ENCODE measurements around the gene IFI27. TPM values are rescaled to one million over a fixed set of nuclear protein-coding genes. Genes with fewer than 3 reads are reported as not detected.

The IFI27 gene
- total and polyA plus RNA-seq, 9 donors = 44.5 to 413 (median 83.1) TPM

DNA sequence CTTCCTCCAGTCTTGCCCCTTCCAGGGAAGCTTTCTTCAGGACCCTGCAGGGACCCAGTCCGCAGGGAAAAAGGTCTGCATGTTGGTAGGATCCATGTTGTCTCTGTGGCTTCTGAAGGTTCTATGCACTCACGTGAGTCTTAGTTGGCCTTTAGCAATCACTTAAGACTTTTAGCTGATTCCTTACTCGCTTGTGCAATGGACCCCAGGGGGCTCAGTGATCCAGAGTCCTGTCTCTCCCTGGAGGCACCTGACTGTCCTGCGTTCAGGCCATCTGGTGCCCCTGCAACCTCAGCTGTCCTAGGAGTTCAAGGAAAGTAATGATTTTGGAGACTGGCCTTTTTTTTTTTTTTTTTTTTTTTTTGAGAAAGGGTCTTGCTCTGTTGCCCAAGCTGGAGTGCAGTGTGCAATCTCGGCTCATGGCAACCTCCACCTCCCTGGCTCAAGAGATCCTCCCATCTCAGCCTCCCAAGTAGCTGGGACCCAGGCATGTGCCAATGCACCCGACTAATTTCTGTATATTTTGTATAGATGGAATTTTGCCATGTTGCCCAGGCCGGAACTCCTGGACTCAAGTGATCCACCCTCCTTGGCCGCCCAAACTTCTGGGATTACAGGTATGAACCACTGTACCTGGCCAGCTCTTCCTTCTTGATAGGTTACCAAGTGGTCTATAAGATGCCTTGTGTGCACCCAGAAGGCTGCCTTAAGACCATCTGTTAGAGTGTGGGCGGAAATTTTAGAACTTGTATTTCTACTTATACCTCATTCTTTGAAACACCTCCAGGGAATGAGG, 14.2 kb downstream of the IFI27 start:
- Histone ChIP-seq H3K27ac (no peak overlapping the region), H3K4me3 (no peak overlapping the region), H3K36me3 (no peaks in the 10 kb centered on the region), H3K4me1 (ENCODE audit: insufficient read depth) (no peaks in the 10 kb centered on the region), H3K9me3 (no peaks in the 10 kb centered on the region), H3K27me3 (no peaks in the 10 kb centered on the region)
- intact Hi-C loops (cut with DNase I) = loop anchor here in 2 of 4 donors (5.0 kb wide), 2 partner anchors 67 to 72 kb away; no protein-coding TSS in a partner anchor
- TF ChIP-seq CTCF (IDR thresholded peaks at IDR 0.05) (no peak), EP300 (IDR thresholded peaks at IDR 0.05) (no peak), POLR2A (IDR thresholded peaks at IDR 0.05) (no peak)
- WGBS, 3 donors = 74 to 89% (median 87%) methylated on average over 9 of the region's 9 CpGs
- no peak for DNase-seq

DNA sequence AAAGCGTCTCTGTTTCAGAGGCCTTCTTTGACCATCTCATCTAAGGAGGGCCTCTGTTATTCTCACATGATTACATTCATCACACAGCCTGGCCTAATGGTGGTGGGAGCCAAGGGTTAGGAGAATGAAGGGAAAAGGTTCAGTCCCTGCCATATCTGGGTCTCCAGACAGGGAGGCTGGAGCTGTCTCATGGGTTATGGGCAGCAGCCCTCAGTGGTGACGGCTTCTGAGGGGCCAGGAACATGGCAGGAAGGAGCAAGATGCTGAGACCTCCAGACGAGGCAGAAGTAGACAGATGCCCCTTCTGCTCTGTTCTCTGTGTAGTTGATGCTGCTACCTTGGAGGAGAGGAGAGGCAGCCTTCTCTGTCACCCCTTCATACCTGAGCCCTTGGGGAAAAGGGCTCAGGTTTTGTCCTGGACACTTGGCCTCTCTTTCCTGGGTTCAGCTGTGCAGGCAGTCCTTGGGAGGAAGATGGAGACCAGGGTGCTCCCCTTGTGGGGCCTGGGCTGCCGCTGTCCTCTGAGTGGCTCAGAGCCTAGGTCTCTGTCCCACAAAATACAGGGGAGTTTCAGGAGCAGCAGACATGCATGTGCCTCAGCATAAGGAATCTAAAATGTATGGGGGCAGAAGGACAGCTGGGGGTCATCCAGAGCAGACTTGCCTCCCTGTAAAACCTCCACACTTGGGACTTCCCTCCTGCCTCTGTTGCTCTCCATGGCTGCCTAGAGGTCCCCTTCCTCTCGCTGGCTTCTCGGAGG, 15.3 kb downstream of the IFI27 start:
- intact Hi-C loops (cut with DNase I) = loop anchor here in 2 of 4 donors (5.0 kb wide), 2 partner anchors 69 to 74 kb away; no protein-coding TSS in a partner anchor
- 80 to 87% (median 86%) methylated on average over 6 of the region's 6 CpGs for WGBS, 3 donors

GRCh38 chr14:94126419-94126677, 15.8 kb downstream of the IFI27 start:
- WGBS, 3 donors = 83 to 96% (median 83%) methylated on average over 1 of the region's 1 CpG
- H3K4me3 ChIP-seq = no peak overlapping the region
- H3K9me3 ChIP-seq = no peaks in the 10 kb centered on the region
- no peak for DNase-seq
- intact Hi-C loops (cut with DNase I) = loop anchor here in 2 of 4 donors (5.0 kb wide), 2 partner anchors 69 to 74 kb away; no protein-coding TSS in a partner anchor
- H3K27me3 ChIP-seq = no peaks in the 10 kb centered on the region
- no peaks in the 10 kb centered on the region for H3K36me3 ChIP-seq
- TF ChIP-seq CTCF (IDR thresholded peaks at IDR 0.05) (no peak), POLR2A (IDR thresholded peaks at IDR 0.05) (no peak), EP300 (IDR thresholded peaks at IDR 0.05) (no peak)
- no peak overlapping the region for H3K27ac ChIP-seq
- no peaks in the 10 kb centered on the region for H3K4me1 ChIP-seq (ENCODE audit: insufficient read depth)

More for the DNA sequence above, 15.3 kb downstream of the IFI27 start:
- DNase-seq = no peak
- Histone ChIP-seq H3K4me3 (no peak overlapping the region), H3K27me3 (no peaks in the 10 kb centered on the region), H3K9me3 (no peaks in the 10 kb centered on the region), H3K4me1 (ENCODE audit: insufficient read depth) (no peaks in the 10 kb centered on the region), H3K27ac (no peak overlapping the region), H3K36me3 (no peaks in the 10 kb centered on the region)
- no peak for TF ChIP-seq EP300 (IDR thresholded peaks at IDR 0.05)
- TF ChIP-seq POLR2A (IDR thresholded peaks at IDR 0.05) = no peak
- TF ChIP-seq CTCF (IDR thresholded peaks at IDR 0.05) = no peak

- H3K27me3 ChIP-seq = no peaks in the 10 kb centered on the region
- no peaks in the 10 kb centered on the region for H3K36me3 ChIP-seq
- H3K4me3 ChIP-seq = no peak overlapping the region
- DNase-seq = no peak
- intact Hi-C loops (cut with DNase I) = loop anchor here in 2 of 4 donors (5.0 kb wide), 2 partner anchors 69 to 74 kb away; no protein-coding TSS in a partner anchor
- H3K27ac ChIP-seq = no peak overlapping the region
- 72 to 79% (median 76%) methylated on average over 5 of the region's 5 CpGs for WGBS, 3 donors
- no peak for TF ChIP-seq POLR2A (IDR thresholded peaks at IDR 0.05)
- TF ChIP-seq CTCF (IDR thresholded peaks at IDR 0.05) = no peak
- no peak for TF ChIP-seq EP300 (IDR thresholded peaks at IDR 0.05)
- no peaks in the 10 kb centered on the region for H3K9me3 ChIP-seq
- no peaks in the 10 kb centered on the region for H3K4me1 ChIP-seq (ENCODE audit: insufficient read depth)
These were observed 16.3 kb downstream of the IFI27 start for GRCh38 chr14:94126800-94127199.

Measured in ovary (tissue), 9 donors.